SU-DHL-6 (cell line): ENCODE results near the gene WDR35.

ENCODE experiments used
- CTCF ChIP-seq: fragments of 200-600 bp; sonication (generic); IDR thresholded peaks from one replicate; pipeline ENCODE4 v1.5.1; 2017; ENCODE audit warnings: antibody characterized with exemption, mild to moderate bottlenecking, low read length, moderate library complexity; ENCODE audit not compliant: insufficient read depth, poor library complexity, severe bottlenecking
- EZH2phosphoT487 ChIP-seq: fragments of 200-600 bp; sonication (generic), shearing (Covaris generic); conservative IDR thresholded peaks from 2 replicates; pipeline ENCODE4 v1.6.1; 2018; ENCODE audit warnings: mild to moderate bottlenecking, antibody characterized with exemption, low read length, moderate library complexity, mixed read lengths

- TF ChIP-seq CTCF, result no peak
- no peak for TF ChIP-seq EZH2phosphoT487
Observed at GRCh38 chr2:20025065-20025786, 35.3 kb upstream of the WDR35 start.
